Prostate gland (tissue), 2 donors: ENCODE measurements around the gene MEX3C. TPM values are rescaled to one million over a fixed set of nuclear protein-coding genes. Genes with fewer than 3 reads are reported as not detected.

Experiments
- DNase-seq: peaks from one replicate; pipeline ENCODE4 v3.0.0-alpha.2; 2019; ENCODE audit warnings: low spot score
- H3K27ac ChIP-seq, 2 donors: fragments of 200-600 bp; sonication (generic); 2 replicates each; pipeline ENCODE4 v1.5.1; 2017 to 2019
- H3K27me3 ChIP-seq: fragments of 200-600 bp; sonication (generic); replicated peaks from 2 replicates; pipeline ENCODE4 v1.5.1; 2019; ENCODE audit not compliant: insufficient read depth
- H3K36me3 ChIP-seq, 2 donors: fragments of 200-600 bp; sonication (generic); 1 replicate in 1 of 2; 2 replicates in 1 of 2; pipeline versions ENCODE4 v1.5.1 to v1.8.1; 2017 to 2019
- H3K4me1 ChIP-seq: fragments of 200-600 bp; sonication (generic); replicated peaks from 2 replicates; pipeline ENCODE4 v1.5.1; 2019
- H3K4me3 ChIP-seq, 2 donors: fragments of 200-600 bp; sonication (generic); 2 replicates each; pipeline ENCODE4 v1.5.1; 2017 to 2019
- H3K9me3 ChIP-seq: fragments of 200-600 bp; sonication (generic); 2 replicates; pipeline ENCODE4 v1.5.1; 2017
- CTCF ChIP-seq, 4 experiments: fragments of 200-600 bp in 2 of 4; fragments of 450-650 bp in 2 of 4; sonication (generic) in 2 of 4; IDR thresholded peaks; 1 replicate in 3 of 4; 2 replicates in 1 of 4; pipeline ENCODE4 v1.5.1; 2016 to 2019; ENCODE audit warnings: antibody characterized with exemption in 4 of 4, mild to moderate bottlenecking in 2 of 4, moderate library complexity in 2 of 4
- POLR2A ChIP-seq: fragments of 450-650 bp; IDR thresholded peaks from one replicate; pipeline ENCODE4 v1.6.1; 2016; ENCODE audit warnings: antibody characterized with exemption, mild to moderate bottlenecking
- POLR2AphosphoS5 ChIP-seq: sonication (generic); formaldehyde crosslinking; IDR thresholded peaks from one replicate; pipeline ENCODE4 v1.6.1; 2017; ENCODE audit warnings: antibody characterized with exemption
- WGBS: methylation state at CpG from one replicate; pipeline ENCODE4 v1.1.5; 2018; 5-methylcytosine and 5-hydroxymethylcytosine counted together
- intact Hi-C: fragments of 100-400 bp; cut with DNase I; formaldehyde crosslinking; loops from one replicate; pipeline ENCODE4 v1.14.2; 2022
- total RNA-seq, 2 donors: library from RNA; depleted of rRNA; stranded (reverse); fragments of >200 nt; gene quantifications; one replicate each; pipeline ENCODE4 v1.1.0, GENCODE V29; 2016

The MEX3C gene
- 10 to 100 TPM; 29.2 to 54.0 TPM for total RNA-seq

- Histone ChIP-seq H3K36me3 (no peaks in the 10 kb centered on the region), H3K27ac (peak within 1 kb of the TSS; percentile 94 to 97), H3K4me1 (peaks cover 8% of the 10 kb centered on the region), H3K9me3 (no peaks in the 10 kb centered on the region), H3K27me3 (no peaks in the 10 kb centered on the region), H3K4me3 (peak within 1 kb of the TSS; percentile 81)
- peak; percentile 99 for DNase-seq
- peak in 2 of 4 experiments; percentile 49 to 50 for TF ChIP-seq CTCF (IDR thresholded peaks at IDR 0.05)
- TF ChIP-seq POLR2A, result peak; percentile 84
- peak; percentile 90 for TF ChIP-seq POLR2AphosphoS5
- WGBS, result under 1% methylated on average over 50 of the region's 51 CpGs
- intact Hi-C loops, result loop anchor here (2.0 to 10.0 kb wide), 2 partner anchors 167 to 373 kb away; partner anchors contain the start of genes MRO and SMAD4
Measured at GRCh38 chr18:51197661-51198424, at the start of gene MEX3C. Gene MEX3C, minus strand, starts transcription at chr18:51197681. Its CDS starts 361 bp downstream, at chr18:51197320.

- WGBS, result 81% methylated on average over 3 of the region's 3 CpGs
- H3K9me3 ChIP-seq, result no peaks in the 10 kb centered on the region
- H3K4me1 ChIP-seq, result no peaks in the 10 kb centered on the region
- no peaks in the 10 kb centered on the region for H3K27me3 ChIP-seq
- H3K36me3 ChIP-seq, result no peaks in the 10 kb centered on the region
- intact Hi-C loops, result no loop called here
- H3K27ac ChIP-seq, result no peak overlapping the region
- no peak for DNase-seq
- H3K4me3 ChIP-seq, result no peak overlapping the region
- no peak for TF ChIP-seq POLR2AphosphoS5
- TF ChIP-seq CTCF (IDR thresholded peaks at IDR 0.05), result no peak
- no peak for TF ChIP-seq POLR2A
Measured at GRCh38 chr18:51241226-51241625, 43.7 kb upstream of the MEX3C start.

GRCh38 chr18:51236225-51236624, 38.7 kb upstream of the MEX3C start:
- H3K4me3 ChIP-seq, result no peak overlapping the region
- H3K36me3 ChIP-seq, result no peaks in the 10 kb centered on the region
- H3K27me3 ChIP-seq, result no peaks in the 10 kb centered on the region
- 36% methylated on average over 2 of the region's 2 CpGs for WGBS
- no peak for DNase-seq
- no peak overlapping the region for H3K27ac ChIP-seq
- H3K4me1 ChIP-seq, result no peaks in the 10 kb centered on the region
- intact Hi-C loops, result no loop called here
- no peaks in the 10 kb centered on the region for H3K9me3 ChIP-seq
- TF ChIP-seq CTCF (IDR thresholded peaks at IDR 0.05) (no peak), POLR2A (no peak), POLR2AphosphoS5 (no peak)

- DNase-seq, result no peak
- H3K27ac ChIP-seq, result no peak overlapping the region
- no peak overlapping the region for H3K4me3 ChIP-seq
- intact Hi-C loops, result no loop called here
- no peaks in the 10 kb centered on the region for H3K36me3 ChIP-seq
- WGBS, result 53% methylated on average over 6 of the region's 6 CpGs
- no peaks in the 10 kb centered on the region for H3K9me3 ChIP-seq
- H3K4me1 ChIP-seq, result no peaks in the 10 kb centered on the region
- TF ChIP-seq POLR2AphosphoS5 (no peak), POLR2A (no peak), CTCF (IDR thresholded peaks at IDR 0.05) (no peak)
- H3K27me3 ChIP-seq, result no peaks in the 10 kb centered on the region
Measured at GRCh38 chr18:51235009-51235789, 37.7 kb upstream of the MEX3C start.
